H4 (cell line): Measurements from ENCODE around the gene PFN3. TPM values are rescaled to one million over a fixed set of nuclear protein-coding genes. Genes with fewer than 3 reads are reported as not detected.
"Not testable (repeated sequence)": the region's sequence is repeated elsewhere in the genome, so short reads cannot be mapped to it uniquely, and the experiment has no call there.

ENCODE experiments used
- DNase-seq: peaks from one replicate; pipeline ENCODE4 v3.0.0-alpha.2; 2015; ENCODE audit warnings: low spot score
- total RNA-seq: library from RNA; depleted of rRNA; stranded (reverse); fragments of >200 nt; shearing (Covaris generic); gene quantifications from 2 replicates; pipeline ENCODE4 v1.2.3, GENCODE V29; 2014

PFN3 gene
- total RNA-seq, 1 experiment from 2014 or later = not detected

DNA sequence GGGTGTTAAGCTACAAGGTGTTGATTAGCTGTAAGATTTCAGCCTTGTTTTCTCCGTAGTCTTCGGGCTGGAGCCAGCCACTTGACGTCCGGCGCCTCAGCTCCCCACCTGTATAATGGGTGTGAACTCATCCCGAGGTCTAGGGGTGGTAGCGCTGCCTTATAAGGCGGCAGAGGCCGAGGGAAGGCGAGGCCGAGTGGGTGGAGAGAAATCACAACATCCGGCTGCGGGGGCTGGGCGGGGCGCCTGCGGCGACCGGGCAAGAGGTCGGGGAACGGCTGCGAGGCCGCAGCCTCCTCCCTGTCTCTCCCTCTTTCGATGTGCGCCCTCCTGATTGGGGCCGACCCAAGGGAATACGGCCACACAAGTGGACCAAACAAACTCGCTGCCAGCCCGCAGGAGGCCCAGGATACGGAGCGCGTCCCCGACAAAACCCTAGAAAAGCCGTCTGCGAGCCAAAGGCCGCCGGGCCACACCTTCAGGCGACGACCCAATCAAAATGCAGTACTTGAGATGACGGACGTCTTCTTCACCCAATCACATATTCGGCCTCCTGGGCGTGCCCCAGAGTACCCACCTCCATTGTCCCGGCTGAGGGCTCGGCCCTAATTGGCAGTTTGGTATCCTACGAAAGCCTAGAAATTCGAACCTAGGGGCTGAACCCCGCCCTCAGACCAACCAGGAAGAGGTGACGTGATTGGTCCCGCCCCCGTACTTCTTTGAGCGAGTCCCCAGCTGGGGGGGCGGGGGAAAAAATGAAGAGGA lies 25.5 kb upstream of the PFN3 start:
- peak; percentile 100 for DNase-seq

DNA sequence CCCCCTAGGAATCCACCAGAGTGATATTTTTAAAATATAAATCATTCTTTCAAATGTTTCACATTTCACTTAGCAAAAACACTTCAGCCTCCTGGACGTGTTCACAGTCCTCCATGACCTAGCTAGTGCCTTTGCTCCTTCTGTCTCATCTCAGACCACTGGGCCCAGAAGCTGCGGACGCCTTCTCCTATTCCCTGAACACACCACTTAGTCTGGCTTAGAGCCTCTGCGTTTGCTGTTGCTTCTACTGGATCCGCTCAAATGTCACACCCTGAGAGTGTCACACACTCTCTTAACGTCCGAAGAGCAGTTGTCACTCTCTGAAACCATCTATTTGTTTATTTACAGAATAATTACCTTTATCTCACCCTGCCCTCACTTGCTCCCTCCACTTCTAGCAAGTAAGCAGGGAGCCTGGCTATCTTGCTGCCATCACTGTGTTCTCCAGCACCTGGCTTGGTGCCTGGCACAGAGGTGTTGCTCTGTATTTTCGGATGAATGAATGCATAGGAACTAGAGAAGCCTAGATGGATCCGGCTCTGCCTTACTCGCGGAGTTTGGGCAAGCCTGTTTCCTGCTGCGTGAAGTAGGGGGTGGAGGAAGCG lies 24.8 kb upstream of the PFN3 start:
- DNase-seq = no peak

DNA sequence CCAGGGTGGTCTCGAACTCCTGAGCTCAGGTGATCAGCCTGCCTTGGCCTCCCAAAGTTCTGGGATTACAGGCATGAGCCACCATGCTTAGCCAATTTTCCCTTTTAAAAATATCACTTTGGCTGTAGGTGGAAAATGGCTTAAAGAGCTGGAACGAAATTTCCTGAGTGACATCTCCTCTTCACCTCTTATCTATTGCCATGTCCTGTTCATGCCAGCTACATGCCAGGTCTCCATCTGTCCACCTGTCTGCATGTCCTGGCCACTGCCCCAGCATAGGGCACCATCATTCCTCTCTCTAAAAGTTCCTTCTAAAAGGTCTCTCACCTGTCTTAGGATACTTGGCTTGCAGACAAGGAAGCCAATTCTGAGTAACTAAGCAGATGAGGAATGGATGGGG lies 23.2 kb upstream of the PFN3 start:
- DNase-seq = no peak

DNA sequence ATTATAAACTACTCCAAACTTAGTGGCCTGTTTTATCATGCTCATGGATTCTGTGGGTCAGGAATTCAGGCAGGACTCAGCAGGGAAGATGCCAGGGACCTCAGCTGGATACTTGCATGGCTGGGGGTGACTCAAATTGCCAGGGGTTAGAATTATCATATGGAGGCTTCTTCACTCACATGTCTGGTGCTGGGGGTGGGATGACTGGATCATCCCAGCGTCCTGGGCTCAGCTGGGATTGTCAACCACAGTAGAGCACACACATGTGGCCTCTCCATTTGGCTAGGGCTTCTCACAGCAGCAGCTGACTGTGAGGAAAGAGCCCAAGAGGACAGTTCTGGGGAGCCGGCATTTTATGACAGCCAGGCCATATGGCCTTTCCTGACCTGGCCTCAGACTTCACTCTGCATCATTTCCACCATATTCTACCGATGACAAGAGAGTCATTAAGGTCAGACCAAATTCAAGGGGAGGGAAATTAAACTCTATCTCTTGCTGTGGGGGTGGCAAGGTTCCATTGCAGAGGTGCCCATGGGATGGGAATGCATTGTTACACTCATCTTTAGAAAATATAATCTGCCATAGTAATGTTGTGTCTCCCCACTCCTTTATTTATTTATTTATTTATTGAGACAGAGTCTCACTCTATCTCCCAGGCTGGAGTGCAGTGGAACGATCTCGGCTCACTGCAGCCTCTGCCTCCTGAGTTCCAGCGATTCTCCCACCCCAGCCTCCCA lies 20.8 kb upstream of the PFN3 start:
- DNase-seq = no peak

DNA sequence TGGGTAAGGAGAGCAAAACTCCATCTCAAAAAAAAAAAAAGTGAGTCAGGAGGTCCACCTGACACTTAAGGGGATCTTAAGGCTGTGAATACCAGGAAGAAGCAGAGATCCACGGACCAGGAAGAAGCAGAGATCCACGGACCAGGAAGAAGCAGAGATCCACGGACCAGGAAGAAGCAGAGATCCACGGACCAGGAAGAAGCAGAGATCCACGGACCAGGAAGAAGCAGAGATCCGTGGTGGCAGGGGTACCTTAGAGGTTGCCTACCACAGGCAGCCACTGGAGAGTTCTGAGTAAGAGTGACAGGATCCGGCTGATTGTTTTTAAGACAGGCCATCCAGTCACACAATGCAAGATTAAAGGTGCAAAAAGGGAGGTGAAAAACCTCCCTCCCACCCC lies 20.0 kb upstream of the PFN3 start:
- not testable (repeated sequence) for DNase-seq

DNA sequence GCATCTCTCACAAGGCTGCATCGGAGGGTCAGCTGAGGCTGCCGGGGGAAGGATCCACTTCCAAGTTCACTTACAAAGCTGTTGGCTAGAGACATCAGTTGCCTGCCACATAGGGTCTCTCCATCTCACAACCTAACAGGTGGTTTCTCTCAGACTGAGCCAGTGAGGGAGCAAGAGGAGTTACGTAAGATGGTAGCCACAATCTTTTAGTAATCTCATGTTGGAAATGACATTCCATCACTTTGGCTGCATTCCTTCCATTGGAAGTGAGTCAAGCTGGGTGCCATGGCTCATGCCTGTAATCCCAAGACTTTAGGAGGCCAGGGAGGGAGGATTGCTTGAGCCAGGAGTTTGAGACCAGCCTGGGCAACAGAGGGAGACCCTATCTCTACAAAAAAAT lies 18.6 kb upstream of the PFN3 start:
- peak; percentile 66 for DNase-seq

DNA sequence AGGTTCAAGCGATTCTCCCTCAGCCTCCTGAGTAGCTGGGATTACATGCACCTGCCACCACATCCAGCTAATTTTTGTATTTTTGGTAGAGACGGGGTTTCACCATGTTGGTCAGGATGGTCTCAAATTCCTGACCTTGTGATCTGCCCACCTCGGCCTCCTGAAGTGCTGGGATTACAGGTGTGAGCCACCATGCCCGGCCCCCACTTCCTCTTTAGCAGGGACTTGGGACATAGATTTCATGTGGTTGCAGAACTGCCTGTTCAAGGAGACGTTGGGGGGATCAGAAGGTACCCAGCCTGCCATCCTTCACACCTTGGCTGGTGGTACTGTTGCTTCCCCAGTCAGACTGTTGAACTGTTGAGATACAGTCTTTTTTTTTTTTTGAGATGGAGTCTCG lies 16.6 kb upstream of the PFN3 start:
- DNase-seq = not testable (repeated sequence)

DNA sequence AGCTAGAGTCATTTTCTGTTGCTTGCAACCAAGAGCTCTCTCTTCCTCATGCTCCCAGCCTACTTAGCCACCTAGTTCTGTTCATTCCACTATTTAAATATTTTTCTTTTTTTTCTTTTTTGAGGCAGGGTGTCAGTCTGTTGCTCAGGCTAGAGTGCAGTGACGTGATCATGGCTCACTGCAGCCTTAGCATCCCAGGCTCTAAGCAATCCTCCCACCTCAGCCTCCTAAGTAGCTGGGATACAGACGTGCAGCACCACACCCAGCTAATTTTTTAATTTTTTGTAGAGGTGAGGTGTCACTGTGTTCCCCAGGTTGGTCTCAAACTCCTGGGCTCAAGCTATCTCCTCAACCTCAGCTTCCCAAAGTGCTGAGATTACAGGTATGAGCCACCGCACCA lies 14.0 kb upstream of the PFN3 start:
- DNase-seq = no peak

DNA sequence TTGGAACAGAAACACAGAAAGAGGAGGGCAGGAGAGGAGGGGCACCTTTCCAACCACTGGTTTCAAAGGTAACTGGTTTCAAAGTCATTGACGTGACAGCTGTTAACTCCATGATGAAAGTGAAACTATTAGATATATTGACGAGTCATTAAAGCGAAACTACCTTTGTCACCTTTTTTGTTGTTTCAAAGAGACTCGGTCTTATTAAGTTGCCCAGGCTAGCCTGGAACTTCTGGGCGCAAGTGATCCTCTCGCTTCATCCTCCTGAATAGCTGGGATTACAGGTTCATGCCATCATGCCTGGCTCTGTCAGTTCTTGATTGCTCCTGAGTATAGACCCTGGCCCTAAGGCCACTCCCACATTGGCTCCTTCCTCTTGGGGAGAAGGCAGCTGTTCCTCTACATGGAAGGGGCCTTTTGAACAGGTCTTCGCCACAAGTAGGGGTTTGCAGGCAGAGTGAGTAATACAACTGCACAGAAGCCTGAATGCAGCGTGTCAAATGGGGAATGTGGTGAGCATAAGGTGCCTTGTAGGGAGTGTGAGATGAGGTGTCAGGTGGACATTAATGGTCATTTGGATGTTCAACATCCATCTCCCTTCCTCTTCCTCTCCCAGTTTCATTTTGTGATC lies 12.3 kb upstream of the PFN3 start:
- DNase-seq = no peak

DNA sequence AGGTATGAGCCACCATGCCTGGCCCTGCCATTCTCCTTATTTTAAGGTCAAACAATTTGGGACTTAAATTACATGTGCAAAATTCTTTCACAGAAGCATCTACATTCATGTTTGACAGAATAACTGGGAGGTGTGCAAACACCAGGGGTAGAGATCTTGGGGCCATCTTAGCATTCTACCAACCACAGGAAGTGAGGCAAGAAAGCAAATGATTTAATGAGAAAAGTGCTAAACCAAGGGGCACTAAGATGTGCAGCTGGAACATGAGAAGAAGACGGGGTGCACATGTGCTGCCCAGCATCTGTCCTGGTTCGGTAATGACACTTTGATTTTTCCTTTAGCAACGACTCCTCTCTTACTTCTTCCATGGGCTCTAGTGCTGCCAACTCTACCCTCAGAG lies 10.1 kb upstream of the PFN3 start:
- DNase-seq = no peak

DNA sequence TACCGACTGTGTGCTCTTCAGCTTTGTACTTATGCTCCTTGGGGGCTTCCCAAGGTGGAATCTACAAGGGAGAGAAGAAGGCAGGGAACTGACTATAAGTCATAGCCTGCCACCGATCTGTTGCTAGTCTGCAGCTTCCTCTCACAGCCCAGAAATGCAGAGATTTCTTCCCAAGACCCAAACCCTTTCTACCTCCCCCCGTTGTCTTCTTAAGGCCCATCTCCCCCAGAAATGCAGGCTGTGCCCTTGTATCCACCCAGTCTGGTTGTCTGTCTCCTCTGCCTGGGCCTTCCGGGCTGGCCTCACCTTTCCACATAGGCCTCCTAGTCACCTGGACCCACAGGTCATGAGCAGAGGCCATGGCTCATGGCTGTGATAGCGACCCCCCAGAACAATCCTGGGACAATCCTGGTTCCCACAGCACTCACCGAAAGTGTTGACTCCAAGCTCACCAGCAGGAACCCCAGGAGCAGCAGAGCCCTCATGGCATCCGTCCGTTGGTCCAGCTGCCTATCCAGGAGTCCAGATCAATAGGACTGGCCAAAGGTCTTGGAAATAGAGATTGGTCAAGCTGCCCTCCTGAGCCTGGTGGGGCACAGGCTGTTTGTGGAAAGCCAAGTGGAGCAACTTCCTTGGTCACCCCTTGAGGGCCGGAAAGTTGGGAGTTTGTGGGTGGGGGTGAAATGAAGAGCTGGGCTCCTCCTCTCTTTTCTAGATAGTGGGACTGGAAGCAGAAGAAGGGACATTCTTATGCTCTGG lies 8.8 kb upstream of the PFN3 start, which contains the start of gene F12:
TSS of gene F12 (minus strand) at position 522 of the 759 bp plus-strand sequence. CDS start at position 485, 37 bp downstream.
- DNase-seq = no peak

DNA sequence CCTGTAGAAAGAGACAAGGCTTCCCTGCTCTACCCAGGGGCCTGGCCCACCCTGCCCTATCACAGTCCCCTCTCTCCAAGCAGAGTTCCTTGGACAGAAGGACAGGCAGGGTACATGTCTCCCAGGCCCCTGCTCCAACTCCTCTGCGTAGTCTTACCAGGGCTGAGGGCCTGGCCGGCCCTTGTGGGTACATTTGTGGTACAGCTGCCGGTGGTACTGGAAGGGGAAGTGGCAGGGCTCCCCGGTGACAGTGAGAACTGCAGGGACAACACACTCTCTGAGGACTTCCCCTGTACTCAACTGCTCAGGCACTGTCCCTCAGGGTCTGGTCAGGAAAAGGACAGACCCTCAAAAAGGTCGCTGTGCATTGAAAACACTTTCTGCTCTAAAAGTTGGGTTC lies 5.3 kb upstream of the PFN3 start:
- DNase-seq = no peak

DNA sequence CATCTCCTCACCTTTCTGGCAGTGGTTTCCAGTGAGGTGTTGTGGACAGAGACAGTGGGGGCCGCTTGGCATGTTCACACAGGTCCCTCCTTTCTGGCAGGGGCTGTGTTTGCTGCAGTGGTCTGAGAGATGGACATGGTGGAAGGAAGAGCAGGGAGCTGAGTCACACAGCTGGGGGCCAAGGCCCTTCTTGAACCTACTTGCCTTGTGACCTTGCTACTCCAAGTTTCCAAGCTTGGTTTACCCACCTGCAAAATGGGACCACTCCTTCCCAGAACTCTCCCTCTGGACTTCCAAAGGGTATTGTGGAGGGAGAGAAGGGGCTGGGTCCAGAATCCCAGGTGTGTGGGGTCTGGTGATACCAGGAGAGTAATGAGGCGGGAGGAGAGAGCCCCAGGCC lies 4.9 kb upstream of the PFN3 start:
- DNase-seq = no peak

DNA sequence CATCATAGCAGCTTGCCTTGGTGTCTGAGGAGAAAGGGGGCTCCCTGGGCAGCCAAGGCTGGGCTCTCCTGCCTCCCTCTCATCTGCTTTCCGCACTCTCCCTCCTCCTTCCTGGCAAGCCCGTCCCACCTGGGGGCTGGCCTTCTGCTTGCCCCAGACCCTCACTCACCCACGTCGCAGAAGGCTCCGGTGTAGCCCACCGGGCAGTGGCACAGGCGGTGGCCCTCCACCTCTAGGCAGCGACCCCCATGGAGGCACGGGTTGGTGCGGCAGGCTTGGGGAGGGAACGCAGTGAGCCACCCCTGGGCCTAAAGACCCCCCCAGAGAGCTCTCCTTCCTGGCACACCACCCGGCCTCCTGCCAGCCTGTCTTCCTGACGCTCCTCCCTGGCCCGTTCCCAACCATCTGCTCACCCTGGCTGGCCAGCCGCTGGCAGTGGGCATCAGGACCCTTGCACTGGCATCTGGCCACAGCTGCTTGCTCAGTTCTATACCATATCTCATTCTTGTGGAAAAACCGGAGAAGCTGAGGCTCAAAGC lies 4.2 kb upstream of the PFN3 start:
- no peak for DNase-seq

DNA sequence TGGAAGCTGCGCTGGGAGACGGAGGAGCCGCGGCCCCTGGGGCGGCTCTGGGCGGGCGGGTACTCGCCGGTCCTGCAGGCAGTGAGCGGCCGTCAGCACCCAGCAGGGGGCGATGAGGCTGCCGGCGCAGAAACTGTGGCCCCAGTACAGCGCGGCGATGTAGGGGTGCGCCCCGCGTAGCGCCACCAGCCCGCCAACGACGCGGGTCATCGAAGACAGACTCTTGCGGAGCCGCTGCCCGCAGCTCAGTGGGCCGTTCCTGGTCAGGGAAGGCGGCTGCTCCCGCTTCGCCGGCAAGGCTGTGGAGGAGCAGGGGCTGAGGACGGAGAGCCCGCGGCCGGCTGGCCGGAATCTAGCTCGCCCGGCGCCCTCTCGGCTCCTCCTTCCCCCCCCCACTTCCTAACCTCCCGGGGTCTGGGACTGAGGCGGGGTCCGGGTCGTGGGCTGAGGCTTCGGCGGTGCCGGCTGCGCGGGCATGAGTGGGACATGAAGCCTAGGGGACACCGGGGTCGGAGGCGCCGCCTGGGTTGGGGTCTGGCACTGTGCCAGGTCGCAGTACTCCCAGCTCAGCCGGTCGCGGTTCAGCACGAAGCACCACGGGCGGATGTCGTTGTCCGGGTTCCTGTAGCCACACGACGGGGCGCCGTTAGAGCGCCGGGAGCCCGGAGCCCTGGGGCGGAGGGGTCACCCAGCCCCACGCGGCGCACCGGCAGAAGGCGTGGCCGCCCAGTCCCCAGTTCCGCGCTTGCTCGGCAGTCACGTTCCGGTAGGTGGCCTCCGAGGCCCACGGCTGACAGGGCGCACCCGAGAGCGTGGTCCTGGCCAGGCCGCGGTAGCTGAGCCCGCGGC lies 3.6 kb upstream of the PFN3 start:
- DNase-seq = peak; percentile 91

DNA sequence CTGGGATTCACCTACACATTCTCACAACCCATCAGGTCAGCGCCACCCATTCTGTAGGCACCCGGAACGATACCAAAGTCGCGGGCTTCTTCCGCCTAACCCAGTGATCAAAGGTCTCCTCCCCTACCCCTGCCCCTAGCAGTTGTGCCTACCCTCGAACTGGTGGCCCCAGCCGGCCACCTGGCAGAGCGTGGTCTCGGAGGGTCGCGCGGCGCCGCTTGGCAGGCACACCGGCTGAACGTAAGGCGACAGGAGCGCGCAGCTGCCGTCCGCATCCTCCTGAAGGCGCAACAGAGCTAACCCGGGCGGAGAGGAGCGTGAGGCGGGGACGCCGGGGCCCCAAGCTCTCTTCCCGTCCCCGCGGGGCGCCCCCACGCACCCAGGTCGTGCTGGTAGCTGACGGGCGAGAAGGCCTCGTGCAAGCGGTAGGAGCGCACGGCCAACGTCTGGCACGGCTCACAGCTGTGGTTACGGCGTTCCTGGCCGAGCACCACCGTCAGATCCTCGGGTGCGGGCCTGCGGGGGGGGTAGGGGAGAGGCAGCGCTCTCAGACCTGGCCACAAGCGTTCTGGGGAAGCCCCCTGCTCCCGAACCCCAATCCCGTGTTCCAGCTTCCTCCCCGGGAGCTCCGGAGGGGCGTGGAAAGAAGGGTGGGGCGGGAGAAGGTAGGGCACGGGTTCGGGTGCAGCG lies 2.8 kb upstream of the PFN3 start:
- DNase-seq = no peak

DNA sequence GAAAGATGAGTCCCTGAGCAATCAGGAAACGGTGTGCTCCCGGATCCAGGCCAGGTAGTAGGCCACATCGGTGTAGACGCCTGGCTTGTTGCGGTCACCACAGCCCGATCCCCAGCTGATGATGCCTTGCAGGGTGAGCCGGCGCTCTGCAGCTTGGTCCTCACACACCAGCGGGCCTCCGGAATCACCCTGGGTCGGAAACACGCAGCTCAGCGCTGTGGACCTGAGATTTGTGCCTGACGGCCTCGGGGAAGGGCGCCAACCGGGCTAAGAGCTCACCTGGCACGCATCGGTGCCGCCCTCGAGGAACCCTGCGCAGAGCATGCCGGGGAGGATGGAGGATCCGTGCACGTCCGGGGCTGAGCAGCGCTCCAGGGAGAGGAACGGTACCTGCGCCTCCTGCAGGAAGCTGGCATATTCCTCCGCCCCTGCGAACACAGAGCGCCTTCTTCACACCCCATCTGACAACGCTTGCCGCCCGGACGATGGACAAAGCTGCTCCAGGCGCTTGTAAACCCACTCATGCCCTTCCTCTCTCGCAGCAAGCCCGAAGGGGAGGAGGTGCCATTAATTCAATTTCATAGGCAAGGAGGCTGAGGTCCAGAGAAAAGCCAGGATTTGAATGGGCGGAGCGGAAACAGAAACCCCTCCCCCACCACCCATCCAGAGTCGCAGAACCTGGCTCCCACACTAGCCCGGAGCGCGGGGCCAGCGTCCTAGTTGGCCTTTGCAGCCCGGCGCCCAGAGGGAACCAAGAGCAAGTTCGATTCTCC lies 2.0 kb upstream of the PFN3 start:
- DNase-seq = no peak

DNA sequence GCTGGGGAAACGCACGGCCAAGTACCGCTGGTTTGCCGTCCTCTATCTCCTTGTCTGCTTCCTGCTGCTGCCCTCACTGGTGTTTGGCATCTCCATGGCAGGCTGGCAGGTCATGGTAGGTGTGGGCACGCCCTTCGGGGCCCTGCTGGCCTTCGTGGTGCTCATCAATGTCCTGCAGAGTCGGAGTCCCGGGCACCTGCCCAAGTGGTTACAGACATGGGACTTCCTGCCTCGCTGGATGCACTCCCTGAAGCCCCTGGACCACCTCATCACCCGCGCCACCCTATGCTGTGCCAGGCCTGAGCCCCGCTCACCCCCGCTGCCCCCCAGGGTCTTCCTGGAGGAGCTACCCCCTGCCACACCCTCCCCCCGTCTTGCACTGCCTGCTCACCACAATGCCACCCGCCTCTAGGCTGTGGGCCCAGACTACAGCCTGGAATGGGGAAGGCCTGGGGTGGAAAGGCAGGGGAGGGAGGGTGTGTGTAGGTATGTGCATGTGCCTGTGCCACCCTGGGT lies 2.5 kb downstream of the PFN3 start:
- DNase-seq = no peak

DNA sequence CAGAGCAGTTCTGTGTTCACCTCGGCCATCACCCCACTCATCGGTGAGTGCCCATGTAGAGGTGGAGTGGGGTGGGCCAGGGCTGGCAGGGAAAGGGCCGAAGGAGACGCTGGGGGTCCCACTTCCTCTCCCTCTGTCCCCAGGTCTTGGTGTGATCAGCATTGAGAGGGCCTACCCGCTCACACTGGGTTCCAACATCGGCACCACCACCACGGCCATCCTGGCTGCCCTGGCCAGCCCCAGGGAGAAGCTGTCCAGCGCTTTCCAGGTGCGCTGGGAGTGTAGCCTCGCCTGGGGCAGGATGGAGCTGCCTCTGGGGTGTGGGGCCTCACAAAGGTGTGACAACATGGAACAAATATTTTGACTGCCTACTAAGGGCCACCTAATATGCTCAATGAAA lies 3.7 kb downstream of the PFN3 start:
- no peak for DNase-seq
